OCI-LY1 (cell line): ENCODE measurements around the gene SART3.

Experiments
- H2AFZ ChIP-seq: fragments of 200-600 bp; sonication (generic), shearing (Covaris generic); 2 replicates; pipeline ENCODE4 v1.6.0; 2014; ENCODE audit warnings: antibody characterized with exemption, mild to moderate bottlenecking, low read length
- H3F3A ChIP-seq: fragments of 200-600 bp; sonication (generic), shearing (Covaris generic); 2 replicates; pipeline ENCODE4 v1.6.0; 2014; ENCODE audit warnings: mild to moderate bottlenecking, antibody characterized with exemption, low read length, moderate library complexity; ENCODE audit not compliant: insufficient read depth
- H3K27ac ChIP-seq: fragments of 200-600 bp; sonication (generic); 2 replicates; pipeline ENCODE4 v1.5.1; 2014; ENCODE audit warnings: low read length, mixed run types, mild to moderate bottlenecking, low read depth; ENCODE audit not compliant: poor library complexity, severe bottlenecking
- H3K27me3 ChIP-seq: fragments of 200-600 bp; sonication (generic); 2 replicates; pipeline ENCODE4 v1.6.0; 2014; ENCODE audit warnings: antibody characterized with exemption, mild to moderate bottlenecking, low read length, moderate library complexity; ENCODE audit not compliant: insufficient read depth
- H3K36me3 ChIP-seq: fragments of 200-600 bp; sonication (generic); 2 replicates; pipeline ENCODE4 v1.6.1; 2014; ENCODE audit warnings: mild to moderate bottlenecking, antibody characterized with exemption, low read length, moderate library complexity, mixed read lengths; ENCODE audit not compliant: insufficient read depth
- H3K4me1 ChIP-seq: fragments of 200-600 bp; sonication (generic); 2 replicates; pipeline ENCODE4 v1.5.1; 2014; ENCODE audit warnings: mild to moderate bottlenecking, low read length, moderate library complexity; ENCODE audit not compliant: insufficient read depth, severe bottlenecking
- H3K4me2 ChIP-seq: fragments of 200-600 bp; sonication (generic), shearing (Covaris generic); 2 replicates; pipeline ENCODE4 v1.6.1; 2014; ENCODE audit warnings: low read length
- H3K4me3 ChIP-seq: fragments of 200-600 bp; sonication (generic); 2 replicates; pipeline ENCODE4 v1.5.1; 2014; ENCODE audit warnings: low read length, low read depth, mild to moderate bottlenecking, mixed read lengths; ENCODE audit not compliant: poor library complexity, severe bottlenecking
- H3K79me2 ChIP-seq: fragments of 200-600 bp; shearing (Covaris generic); 2 replicates; pipeline ENCODE4 v1.6.1; 2016; ENCODE audit warnings: mixed run types, low read length, mixed read lengths; ENCODE audit not compliant: insufficient read depth
- H3K9ac ChIP-seq: fragments of 200-600 bp; sonication (generic), shearing (Covaris generic); 2 replicates; pipeline ENCODE4 v1.6.1; 2014; ENCODE audit warnings: mild to moderate bottlenecking, low read length, mixed read lengths
- H3K9me2 ChIP-seq: fragments of 200-600 bp; sonication (generic), shearing (Covaris generic); 2 replicates; pipeline ENCODE4 v1.6.1; 2014; ENCODE audit warnings: low read depth, mild to moderate bottlenecking, low read length, mixed read lengths
- H3K9me3 ChIP-seq: fragments of 200-600 bp; shearing (Covaris generic); 2 replicates; pipeline ENCODE4 v1.6.1; 2014; ENCODE audit warnings: low read length, mixed read lengths
- H4K20me1 ChIP-seq: fragments of 200-600 bp; sonication (generic), shearing (Covaris generic); 2 replicates; pipeline ENCODE4 v1.6.0; 2016; ENCODE audit warnings: mild to moderate bottlenecking, low read length; ENCODE audit not compliant: insufficient read depth
- CTCF ChIP-seq: fragments of 200-600 bp; sonication (generic), shearing (Covaris generic); IDR thresholded peaks from 2 replicates; pipeline ENCODE4 v1.5.1; 2017; ENCODE audit warnings: mild to moderate bottlenecking, antibody characterized with exemption, low read length, moderate library complexity, mixed read lengths
- EZH2 ChIP-seq: fragments of 200-600 bp; sonication (generic), shearing (Covaris generic); IDR thresholded peaks from 2 replicates; pipeline ENCODE4 v1.8.0; 2017; ENCODE audit warnings: borderline replicate concordance, mixed run types, mild to moderate bottlenecking, antibody characterized with exemption, low read length, moderate library complexity, mixed read lengths

SART3 gene

GRCh38 chr12:108585864-108586263, 24.9 kb upstream of the SART3 start:
- Histone ChIP-seq H3K4me1 (no peaks in the 10 kb centered on the region), H3K4me3 (no peak overlapping the region), H3K36me3 (no peaks in the 10 kb centered on the region), H3K4me2 (no peak overlapping the region), H3K27me3 (no peaks in the 10 kb centered on the region), H3K9me2 (no peaks in the 10 kb centered on the region), H3K27ac (no peak overlapping the region), H3K9ac (no peak overlapping the region), H2AFZ (no peak overlapping the region), H3F3A (no peaks in the 10 kb centered on the region), H3K79me2 (no peaks in the 10 kb centered on the region), H4K20me1 (no peaks in the 10 kb centered on the region), H3K9me3 (no peaks in the 10 kb centered on the region)
- no peak for TF ChIP-seq CTCF
- no peak for TF ChIP-seq EZH2

- Histone ChIP-seq H4K20me1 (no peaks in the 10 kb centered on the region), H3K9ac (no peak overlapping the region), H3K4me2 (no peak overlapping the region), H3K27me3 (no peaks in the 10 kb centered on the region), H3K27ac (no peak overlapping the region), H2AFZ (no peak overlapping the region), H3F3A (no peaks in the 10 kb centered on the region), H3K36me3 (no peaks in the 10 kb centered on the region), H3K4me1 (no peaks in the 10 kb centered on the region), H3K79me2 (no peaks in the 10 kb centered on the region), H3K9me3 (no peaks in the 10 kb centered on the region), H3K9me2 (no peaks in the 10 kb centered on the region), H3K4me3 (no peak overlapping the region)
- TF ChIP-seq CTCF, result no peak
- TF ChIP-seq EZH2, result no peak
These were observed 23.6 kb upstream of the SART3 start for GRCh38 chr12:108584456-108585065.

DNA sequence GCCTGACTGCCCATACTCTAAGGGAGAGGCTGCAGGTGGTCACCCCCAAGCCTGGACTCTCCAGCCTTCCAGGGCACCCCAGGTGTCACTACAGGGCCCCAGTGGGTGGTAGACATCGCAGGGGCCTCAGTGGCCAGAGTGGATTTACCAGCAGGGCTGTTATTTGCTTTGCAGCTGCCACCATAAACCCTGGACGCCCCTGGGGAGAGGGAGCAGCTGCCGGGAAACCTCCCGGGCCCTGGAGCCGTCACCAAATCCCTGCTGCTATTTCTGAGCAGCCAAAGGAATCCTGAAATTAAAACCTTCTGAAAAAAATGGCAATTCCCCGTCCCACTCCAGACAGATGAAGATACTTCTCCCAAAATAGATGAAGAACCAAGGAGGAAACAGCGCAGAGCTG, 23.0 kb upstream of the SART3 start:
- Histone ChIP-seq H3K4me2 (no peak overlapping the region), H3K36me3 (no peaks in the 10 kb centered on the region)

More for the DNA sequence above, 23.0 kb upstream of the SART3 start:
- Histone ChIP-seq H3K9me3 (no peaks in the 10 kb centered on the region), H4K20me1 (no peaks in the 10 kb centered on the region), H3K27ac (no peak overlapping the region), H3K9ac (no peak overlapping the region), H3K4me1 (no peaks in the 10 kb centered on the region), H3K27me3 (no peaks in the 10 kb centered on the region), H3K4me3 (no peak overlapping the region), H3F3A (no peaks in the 10 kb centered on the region), H3K9me2 (no peaks in the 10 kb centered on the region), H3K79me2 (no peaks in the 10 kb centered on the region), H2AFZ (no peak overlapping the region)
- no peak for TF ChIP-seq CTCF
- TF ChIP-seq EZH2, result no peak
